ENCODE results near the gene BCAS1.
"Not testable (repeated sequence)": the region's sequence is repeated elsewhere in the genome, so short reads cannot be mapped to it uniquely, and the experiment has no call there.

BCAS1 gene

GRCh38 chr20:54014293-54014926 is 56.0 kb downstream of the BCAS1 start:
- DNase-seq, result no peak

DNA sequence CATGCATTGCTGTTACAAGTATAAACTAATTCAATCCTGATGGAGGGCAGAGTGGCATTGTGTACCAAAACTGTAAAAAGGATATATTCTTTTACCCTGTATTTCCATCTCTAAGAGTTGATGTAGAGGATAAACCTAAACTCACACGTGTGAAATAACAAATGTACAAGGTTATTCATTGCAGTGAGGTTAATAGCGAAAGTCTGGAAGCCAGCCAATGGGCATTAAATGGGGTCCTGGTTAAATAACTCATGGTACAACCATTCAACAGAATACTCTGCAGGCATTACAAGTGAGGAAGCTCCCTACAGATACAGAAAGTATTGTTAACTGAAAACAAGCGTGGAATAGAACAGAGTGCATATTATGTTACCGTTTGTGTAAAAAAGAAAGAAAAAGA is 56.9 kb downstream of the BCAS1 start:
- no peak for DNase-seq

GRCh38 chr20:54011346-54011745 is 59.0 kb downstream of the BCAS1 start:
- DNase-seq, result no peak

GRCh38 chr20:54006216-54006615 is 64.2 kb downstream of the BCAS1 start:
- DNase-seq, result not testable (repeated sequence)

DNA sequence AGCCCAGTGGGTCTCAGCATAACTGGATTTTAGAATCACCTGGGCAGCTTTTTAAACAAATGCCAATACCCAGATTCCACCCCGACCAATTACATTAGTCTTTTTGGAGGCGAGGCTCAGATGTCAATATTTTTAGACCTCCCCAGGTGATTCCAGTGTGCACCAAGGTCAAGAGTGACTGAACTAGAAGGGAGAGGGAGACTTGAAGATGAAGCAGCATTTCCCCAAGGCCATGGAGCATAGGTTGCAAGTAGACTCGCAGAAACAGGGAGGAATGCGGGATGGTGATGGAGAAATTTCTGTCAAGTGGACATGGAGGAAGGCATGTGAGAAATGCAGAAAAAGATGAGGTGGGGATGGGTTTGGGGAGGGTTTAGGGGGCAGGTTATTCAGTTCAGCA is 64.9 kb downstream of the BCAS1 start:
- no peak for DNase-seq

DNA sequence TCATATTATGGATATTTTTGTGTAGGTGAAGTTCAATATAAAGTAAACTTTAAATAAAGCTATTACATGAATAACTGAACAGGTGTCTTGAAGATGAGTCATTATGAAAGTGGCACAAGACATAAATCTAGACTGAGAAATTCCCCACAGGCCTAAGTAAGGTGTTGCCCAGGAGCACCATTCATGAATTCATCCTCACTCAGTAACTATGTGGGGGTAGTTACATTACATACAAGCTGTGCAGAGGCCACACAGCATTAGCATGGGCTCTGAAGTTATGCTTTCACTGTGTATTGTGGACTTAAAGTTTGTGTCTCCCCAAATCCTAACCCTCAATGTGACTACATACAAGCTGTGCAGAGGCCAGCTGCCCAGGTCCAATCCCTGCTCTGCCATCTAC is 65.9 kb downstream of the BCAS1 start:
- no peak for DNase-seq

GRCh38 chr20:54002741-54003140 is 67.7 kb downstream of the BCAS1 start:
- DNase-seq, result no peak

DNA sequence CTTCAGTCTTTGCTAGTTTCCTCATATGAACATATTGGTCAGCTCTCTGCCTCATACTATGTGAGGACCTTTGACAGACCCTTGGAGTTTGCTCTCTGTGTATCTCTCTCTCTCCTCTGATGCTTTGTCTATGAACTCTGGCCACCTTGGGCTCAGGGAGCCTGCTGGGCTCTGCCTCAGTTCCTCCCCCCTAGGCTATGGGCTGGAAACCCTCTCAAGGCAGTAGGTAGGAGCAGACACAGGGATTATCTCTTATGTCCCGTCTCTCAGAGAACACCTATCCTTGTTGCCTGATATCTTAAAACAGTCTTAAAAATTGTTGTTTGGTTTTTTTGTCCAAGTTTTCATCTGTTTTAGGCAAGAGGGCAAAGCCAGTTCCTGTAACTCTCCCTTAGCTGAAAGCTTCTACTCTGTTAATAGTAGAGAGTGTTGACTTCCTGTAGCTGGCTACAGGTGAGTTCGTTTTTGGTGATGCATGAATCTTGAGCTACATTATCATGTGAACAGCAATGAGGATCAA is 68.3 kb downstream of the BCAS1 start:
- no peak for DNase-seq

DNA sequence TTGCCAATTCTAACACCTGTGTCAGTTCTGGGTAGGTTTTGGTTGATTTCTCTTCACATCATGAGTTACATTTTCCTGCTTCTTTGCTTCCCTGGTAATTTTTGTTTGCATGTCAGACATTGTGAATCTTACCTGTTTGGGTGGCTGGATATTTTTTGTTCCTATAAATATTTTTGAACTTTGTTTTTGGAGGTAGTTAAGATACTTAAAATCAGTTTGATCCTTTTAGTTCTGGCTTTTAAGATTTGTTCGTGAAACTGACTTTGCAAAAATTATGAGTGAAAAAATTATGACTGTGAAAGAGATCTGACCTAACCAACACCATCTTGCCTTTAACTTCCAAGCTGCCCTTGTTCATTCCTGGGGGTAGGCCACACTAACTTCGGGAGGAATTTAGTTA is 69.5 kb downstream of the BCAS1 start:
- no peak for DNase-seq

DNA sequence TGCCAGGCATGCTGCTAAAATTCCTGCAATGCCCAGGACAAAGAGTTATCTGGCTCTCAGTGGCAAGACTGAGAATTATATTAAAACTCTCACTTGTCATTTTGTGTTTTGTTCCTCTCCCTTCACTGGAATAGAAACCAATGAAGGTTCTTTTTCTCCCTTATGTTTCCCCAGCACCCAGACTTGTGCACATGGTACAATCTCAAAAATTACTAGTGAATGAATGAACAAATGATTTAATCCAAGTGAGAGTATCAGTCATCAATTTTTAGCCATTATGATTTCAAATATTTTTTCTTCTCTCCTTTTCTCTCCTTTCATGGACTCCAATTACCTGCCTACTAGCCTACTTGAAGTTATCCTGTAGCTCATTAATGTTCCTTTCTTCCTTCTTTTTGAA is 70.1 kb downstream of the BCAS1 start:
- no peak for DNase-seq

GRCh38 chr20:53999077-53999476 is 71.3 kb downstream of the BCAS1 start:
- DNase-seq, result no peak

DNA sequence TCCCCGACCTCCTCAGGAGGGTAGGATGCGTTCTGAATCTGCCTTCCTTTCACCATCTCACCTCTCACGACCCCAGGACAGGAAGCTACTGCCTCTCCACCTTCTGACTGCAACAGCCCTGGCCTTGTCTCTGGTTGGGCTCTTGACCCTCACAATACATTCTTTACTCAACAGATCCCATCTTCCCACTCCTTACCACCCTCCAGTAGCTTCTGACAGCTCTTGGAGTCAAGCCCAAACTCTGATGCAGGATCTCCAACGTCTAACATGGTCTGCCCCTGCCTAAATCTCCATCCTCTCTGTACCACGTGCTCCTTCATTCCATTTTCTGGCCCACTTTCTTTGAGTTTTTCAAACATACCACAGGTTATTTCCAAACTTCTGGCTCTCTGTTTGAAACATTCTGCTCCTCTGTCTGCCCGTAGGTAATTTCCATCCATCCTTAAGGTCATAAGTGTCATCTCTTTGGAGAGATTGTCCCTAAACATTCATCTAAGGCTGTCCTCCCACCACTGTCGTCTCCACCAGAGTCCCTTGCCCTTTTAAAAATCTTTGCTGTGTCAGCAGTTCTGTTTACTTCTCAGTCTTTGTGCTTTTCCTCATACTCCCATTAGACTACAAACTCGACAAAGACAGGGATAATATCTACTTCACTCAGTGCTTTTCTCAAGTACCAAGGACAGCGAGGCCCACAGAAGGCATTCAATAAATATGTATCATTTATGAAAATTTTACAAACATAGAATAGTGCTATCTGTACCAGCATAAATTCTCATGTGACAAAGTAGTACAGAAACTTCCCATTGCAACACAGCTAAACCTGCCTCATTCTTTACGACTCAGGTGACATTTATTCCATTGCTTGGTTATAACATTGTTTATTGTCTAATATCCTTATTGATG is 73.6 kb downstream of the BCAS1 start:
- DNase-seq, result no peak

DNA sequence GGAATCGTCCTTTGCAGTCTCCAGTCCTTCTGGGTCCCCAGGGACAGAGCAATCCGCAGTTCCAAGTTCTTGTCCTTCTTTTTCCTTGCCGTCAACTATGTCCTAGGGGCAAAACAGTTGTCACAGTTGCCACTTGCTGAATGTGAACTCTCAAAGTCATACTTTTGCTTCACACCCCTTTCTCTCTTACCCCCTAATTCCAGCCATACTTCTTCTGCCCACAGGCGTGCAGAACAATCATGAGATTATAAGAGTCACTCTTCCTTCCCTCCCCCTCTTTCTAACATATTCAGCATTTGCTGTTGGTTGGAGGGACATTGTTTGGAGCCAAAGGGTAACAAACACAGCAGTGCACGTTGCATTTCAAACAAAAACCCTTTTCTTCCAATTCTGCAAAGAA is 74.4 kb downstream of the BCAS1 start:
- no peak for DNase-seq

GRCh38 chr20:53994088-53994487 is 76.3 kb downstream of the BCAS1 start:
- DNase-seq, result no peak

GRCh38 chr20:53993310-53993709 is 77.1 kb downstream of the BCAS1 start:
- no peak for DNase-seq

- DNase-seq, result no peak
Measured at GRCh38 chr20:53990768-53991450, 79.5 kb downstream of the BCAS1 start.

DNA sequence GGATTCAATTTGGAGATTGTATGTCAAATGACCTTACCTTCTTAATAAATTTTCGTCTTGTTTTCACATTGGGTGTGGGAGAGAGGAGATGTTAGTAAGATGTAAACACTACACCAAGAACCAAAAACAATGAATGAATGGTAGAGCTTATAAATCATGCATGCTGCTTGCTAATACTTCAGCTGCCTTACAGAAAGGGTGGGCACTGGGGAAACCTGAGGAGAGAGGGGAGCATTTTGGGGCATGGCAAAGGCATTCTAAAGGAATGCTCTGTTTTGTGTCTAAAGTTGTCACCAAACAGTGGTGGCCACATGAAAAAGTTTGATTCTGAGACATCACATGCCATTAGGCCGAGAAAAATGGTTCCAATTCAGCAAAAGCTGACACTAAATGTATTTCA is 80.4 kb downstream of the BCAS1 start:
- no peak for DNase-seq

- no peak for DNase-seq
Measured at GRCh38 chr20:53989401-53989800, 81.0 kb downstream of the BCAS1 start.

GRCh38 chr20:53986037-53986650 is 84.2 kb downstream of the BCAS1 start:
- no peak for DNase-seq

- no peak for DNase-seq
Measured at GRCh38 chr20:53985150-53985518, 85.3 kb downstream of the BCAS1 start.

DNA sequence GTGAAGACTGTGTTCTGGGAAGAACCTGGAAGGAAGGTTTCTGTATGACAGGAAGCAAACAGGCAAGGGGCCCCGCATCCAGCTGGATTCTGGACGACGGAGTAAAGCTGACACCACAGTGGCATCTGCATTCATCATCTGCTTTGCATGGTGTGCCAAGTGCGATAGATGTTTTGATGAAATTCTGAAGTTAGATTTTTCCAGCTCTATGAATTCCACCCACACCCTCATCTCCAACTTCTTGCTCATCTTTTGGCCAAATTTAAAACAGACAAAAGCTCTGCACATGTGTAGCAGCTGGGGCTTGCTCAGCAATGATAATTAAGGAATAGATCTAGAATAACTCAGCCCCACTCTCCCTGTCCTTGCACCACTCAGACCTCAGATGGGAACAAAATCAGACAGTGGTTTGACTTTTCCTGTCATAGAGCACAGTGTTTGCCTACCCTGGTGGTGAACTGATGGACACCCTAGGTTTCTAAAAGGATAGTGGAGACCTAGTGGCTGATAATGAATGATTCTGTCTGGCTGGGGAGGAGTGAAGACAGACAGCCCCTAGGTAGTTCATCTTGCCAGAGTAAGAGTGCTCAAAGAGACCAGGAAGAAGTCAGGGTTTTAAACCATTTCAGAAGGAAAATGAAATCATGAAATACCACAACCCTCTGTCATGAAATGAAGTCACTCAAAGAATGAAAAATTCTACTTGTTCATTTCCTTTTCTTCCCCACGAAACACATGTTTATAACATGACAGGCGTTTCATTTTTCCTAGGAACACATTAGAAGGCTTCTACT is 85.8 kb downstream of the BCAS1 start:
- no peak for DNase-seq

DNA sequence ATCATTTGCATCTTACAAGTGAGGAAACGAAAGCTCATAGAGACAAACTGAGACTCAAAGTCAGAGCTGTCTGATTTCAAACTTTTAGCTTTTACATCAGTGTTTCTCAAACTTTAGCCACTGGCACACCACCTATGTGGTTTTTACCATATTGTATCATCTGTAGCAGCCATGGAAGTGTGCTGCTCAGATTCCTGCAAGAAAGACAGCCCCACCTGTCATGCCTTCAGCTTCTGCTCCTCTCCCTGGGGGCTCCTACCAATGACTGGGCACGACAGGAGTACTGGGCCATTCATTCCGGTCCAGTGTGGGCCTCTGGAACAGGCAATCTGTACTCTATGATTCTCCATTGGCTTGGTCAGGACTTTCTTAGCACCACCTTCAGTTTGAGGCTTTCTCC is 87.0 kb downstream of the BCAS1 start:
- DNase-seq, result no peak

Measured in CD4-positive, alpha-beta T cell treated with Interleukin-21 for 1 hour (primary cell).